PFSK-1 (cell line): Measurements from ENCODE around the gene BGN.

Experiments used
- FOXP2 ChIP-seq: optimal IDR thresholded peaks from 2 replicates; pipeline ENCODE3; 2011; ENCODE audit warnings: borderline replicate concordance, control low read depth, inconsistent platforms; ENCODE audit not compliant: insufficient read depth; ENCODE audit errors: extremely low read length, extremely low read depth
- POLR2AphosphoS5 ChIP-seq: IDR thresholded peaks from 2 replicates; pipeline ENCODE4 v1.6.1; 2012; ENCODE audit warnings: low read depth, mild to moderate bottlenecking, control low read depth, low read length, moderate library complexity
- SIN3A ChIP-seq: IDR thresholded peaks from 2 replicates; pipeline ENCODE4 v1.6.1; 2012; ENCODE audit warnings: mild to moderate bottlenecking, low read length, moderate library complexity, borderline replicate concordance; ENCODE audit not compliant: insufficient read depth
- TAF1 ChIP-seq: IDR thresholded peaks from 2 replicates; pipeline ENCODE4 v1.6.1; 2012; ENCODE audit warnings: low read length, control low read depth, borderline replicate concordance; ENCODE audit not compliant: insufficient read depth
- TF ChIP-seq, protein P1 (sequence below), 2 experiments: IDR thresholded peaks; 2 replicates each; pipeline versions ENCODE4 v1.6.1 to v1.8.0; 2011 to 2012; ENCODE audit warnings: low read depth in 2 of 2, low read length in 2 of 2, control low read depth in 1 of 2, inconsistent platforms in 1 of 2, mild to moderate bottlenecking in 1 of 2, moderate library complexity in 1 of 2; ENCODE audit not compliant: insufficient read depth in 1 of 2

The BGN gene

DNA sequence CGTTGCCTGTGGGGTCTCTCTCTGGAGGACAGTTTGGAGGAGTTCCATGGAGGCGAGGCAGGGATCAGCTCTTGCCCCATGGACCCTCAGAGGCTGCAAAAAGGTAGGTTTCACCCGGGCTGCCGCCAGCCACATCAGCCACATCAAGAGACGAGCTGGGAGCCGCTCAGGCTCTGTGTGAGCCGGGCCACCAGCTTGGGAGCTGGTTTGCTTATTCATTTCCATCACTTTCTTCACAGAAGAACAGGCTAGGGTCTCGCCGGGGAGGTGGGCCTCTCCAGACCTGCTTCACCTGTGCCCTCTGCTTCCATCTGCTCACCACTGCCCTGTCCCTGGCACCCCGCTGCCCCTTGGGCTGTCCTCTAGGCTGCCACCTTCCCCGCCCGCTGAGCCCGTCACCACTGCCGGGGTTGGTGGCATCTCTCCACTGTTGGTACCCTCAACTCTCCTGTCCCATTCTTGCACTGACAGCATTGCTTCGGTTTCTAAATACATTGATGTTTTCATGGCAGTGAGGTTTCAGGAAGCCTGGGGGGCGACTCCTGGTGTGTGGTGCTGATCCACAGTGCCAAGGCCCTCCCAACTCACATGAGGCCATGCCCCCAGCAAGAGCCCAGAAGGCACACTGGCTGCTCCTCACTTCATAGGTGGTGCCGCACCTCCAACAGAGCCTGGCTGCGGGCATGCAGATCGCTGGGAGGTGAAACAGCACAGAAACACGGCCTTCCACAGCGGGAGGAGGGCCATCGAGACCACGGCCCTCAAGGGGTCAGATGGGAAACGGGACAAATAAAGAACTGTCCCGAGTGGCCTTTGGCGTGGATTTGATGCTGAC is 44.4 kb upstream of the BGN start:
- TF ChIP-seq POLR2AphosphoS5 (no peak), TAF1 (no peak), FOXP2 (no peak), SIN3A (no peak)
- TF ChIP-seq, protein P1, sequence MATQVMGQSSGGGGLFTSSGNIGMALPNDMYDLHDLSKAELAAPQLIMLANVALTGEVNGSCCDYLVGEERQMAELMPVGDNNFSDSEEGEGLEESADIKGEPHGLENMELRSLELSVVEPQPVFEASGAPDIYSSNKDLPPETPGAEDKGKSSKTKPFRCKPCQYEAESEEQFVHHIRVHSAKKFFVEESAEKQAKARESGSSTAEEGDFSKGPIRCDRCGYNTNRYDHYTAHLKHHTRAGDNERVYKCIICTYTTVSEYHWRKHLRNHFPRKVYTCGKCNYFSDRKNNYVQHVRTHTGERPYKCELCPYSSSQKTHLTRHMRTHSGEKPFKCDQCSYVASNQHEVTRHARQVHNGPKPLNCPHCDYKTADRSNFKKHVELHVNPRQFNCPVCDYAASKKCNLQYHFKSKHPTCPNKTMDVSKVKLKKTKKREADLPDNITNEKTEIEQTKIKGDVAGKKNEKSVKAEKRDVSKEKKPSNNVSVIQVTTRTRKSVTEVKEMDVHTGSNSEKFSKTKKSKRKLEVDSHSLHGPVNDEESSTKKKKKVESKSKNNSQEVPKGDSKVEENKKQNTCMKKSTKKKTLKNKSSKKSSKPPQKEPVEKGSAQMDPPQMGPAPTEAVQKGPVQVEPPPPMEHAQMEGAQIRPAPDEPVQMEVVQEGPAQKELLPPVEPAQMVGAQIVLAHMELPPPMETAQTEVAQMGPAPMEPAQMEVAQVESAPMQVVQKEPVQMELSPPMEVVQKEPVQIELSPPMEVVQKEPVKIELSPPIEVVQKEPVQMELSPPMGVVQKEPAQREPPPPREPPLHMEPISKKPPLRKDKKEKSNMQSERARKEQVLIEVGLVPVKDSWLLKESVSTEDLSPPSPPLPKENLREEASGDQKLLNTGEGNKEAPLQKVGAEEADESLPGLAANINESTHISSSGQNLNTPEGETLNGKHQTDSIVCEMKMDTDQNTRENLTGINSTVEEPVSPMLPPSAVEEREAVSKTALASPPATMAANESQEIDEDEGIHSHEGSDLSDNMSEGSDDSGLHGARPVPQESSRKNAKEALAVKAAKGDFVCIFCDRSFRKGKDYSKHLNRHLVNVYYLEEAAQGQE (IDR thresholded peaks at IDR 0.05; ENCODE audit: insufficient read depth in 1 of 2, low read depth in 2 of 2, low read length in 2 of 2), result no peak

DNA sequence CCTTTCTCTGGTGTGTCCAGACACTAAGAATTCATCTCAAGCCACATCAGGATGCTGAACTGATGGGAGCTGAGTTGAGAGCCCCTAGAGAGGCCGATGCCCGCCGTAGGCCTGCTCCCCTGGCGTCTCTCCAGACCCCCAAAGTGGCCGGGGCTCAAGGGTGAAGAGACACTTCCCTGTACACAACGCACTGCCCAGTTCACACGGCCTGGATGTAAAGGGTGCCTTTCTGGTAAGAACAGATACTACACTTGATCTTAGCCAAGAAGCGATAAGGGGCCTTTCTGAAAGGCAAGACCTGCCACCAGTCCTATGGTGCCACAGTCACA is 43.9 kb upstream of the BGN start:
- no peak for TF ChIP-seq TAF1
- no peak for TF ChIP-seq FOXP2
- TF ChIP-seq POLR2AphosphoS5, result no peak
- TF ChIP-seq, protein P1 (IDR thresholded peaks at IDR 0.05; ENCODE audit: insufficient read depth in 1 of 2, low read depth in 2 of 2, low read length in 2 of 2), result no peak
- TF ChIP-seq SIN3A, result no peak

DNA sequence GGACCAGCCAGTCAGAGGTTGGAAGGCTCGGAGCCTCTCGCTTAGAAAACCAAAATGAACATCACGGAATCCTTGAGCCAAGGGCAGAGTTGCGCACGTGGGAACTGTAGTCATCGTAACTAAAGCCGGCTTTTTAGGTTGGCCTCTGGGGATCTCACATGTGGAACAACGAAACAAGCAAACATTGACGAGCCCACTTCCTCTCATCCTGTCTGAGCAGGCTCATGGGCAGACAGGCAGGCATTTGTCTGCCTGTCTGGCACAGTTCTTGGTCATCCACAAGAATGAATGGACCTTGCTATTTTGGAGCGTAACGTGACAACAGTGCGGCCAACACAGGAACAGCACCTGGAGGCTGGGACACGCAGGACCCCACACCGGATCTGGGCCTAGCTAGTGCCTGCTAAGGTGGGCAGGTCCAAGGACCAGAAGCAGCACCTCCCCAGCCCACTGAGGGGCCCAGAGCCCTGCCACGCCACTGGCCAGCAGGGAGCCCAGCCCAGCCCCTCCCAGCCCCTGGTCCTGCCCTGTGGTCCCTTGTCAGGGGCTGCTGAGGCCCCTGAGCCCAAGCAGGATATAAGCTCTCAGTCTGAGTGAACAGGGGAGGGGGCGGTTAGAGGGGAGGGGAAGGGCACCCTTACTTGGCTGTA is 39.8 kb upstream of the BGN start:
- TF ChIP-seq FOXP2, result no peak
- no peak for TF ChIP-seq POLR2AphosphoS5
- TF ChIP-seq SIN3A, result no peak
- TF ChIP-seq TAF1, result no peak
- TF ChIP-seq, protein P1 (IDR thresholded peaks at IDR 0.05; ENCODE audit: insufficient read depth in 1 of 2, low read depth in 2 of 2, low read length in 2 of 2), result no peak

DNA sequence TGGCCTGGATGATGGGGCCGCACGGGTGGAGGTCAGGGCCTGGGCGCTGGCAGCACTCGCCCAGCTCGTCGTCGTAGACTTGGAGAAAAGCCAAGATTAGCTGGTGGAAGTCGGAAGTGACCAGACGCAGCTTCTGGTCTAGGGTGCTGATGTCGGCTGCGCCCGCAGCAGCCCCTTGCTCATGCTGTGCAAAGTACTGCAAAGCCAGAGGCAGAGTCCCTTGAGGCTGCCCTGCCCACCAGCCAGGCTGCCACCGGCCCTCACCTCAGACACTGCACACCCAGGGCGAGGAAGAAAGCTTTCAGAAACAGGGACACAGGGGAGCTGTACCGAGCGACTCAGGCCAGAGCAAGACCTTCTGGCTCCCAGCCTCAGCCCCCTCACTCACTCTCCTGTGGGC is 39.2 kb upstream of the BGN start:
- TF ChIP-seq, protein P1 (IDR thresholded peaks at IDR 0.05; ENCODE audit: insufficient read depth in 1 of 2, low read depth in 2 of 2, low read length in 2 of 2), result no peak
- TF ChIP-seq FOXP2 (no peak), TAF1 (no peak), POLR2AphosphoS5 (no peak), SIN3A (no peak)
